ENCODE measurements around the gene FZD1.

The FZD1 gene

GRCh38 chr7:91264924-91265681 lies 870 bp downstream of the FZD1 start:
- in situ Hi-C loops (cut with MboI; ENCODE audit: low sequenced_read_pairs): no loop called here

GRCh38 chr7:91265693-91266066 lies 1.4 kb downstream of the FZD1 start:
- in situ Hi-C loops (cut with MboI; ENCODE audit: low sequenced_read_pairs): no loop called here

- in situ Hi-C loops (cut with MboI; ENCODE audit: low sequenced_read_pairs): no loop called here
Observed at GRCh38 chr7:91266067-91266688, 1.9 kb downstream of the FZD1 start.

GRCh38 chr7:91266689-91267090 lies 2.5 kb downstream of the FZD1 start:
- in situ Hi-C loops (cut with MboI; ENCODE audit: low sequenced_read_pairs): no loop called here

GRCh38 chr7:91267171-91267955 lies 3.1 kb downstream of the FZD1 start:
- in situ Hi-C loops (cut with MboI; ENCODE audit: low sequenced_read_pairs): no loop called here

- in situ Hi-C loops (cut with MboI; ENCODE audit: low sequenced_read_pairs): no loop called here
Observed at GRCh38 chr7:91270372-91270771, 6.1 kb downstream of the FZD1 start.

GRCh38 chr7:91276909-91277308 lies 12.7 kb downstream of the FZD1 start:
- in situ Hi-C loops (cut with MboI; ENCODE audit: low sequenced_read_pairs): no loop called here

GRCh38 chr7:91280185-91280584 lies 16.0 kb downstream of the FZD1 start:
- in situ Hi-C loops (cut with MboI; ENCODE audit: low sequenced_read_pairs): no loop called here

- in situ Hi-C loops (cut with MboI; ENCODE audit: low sequenced_read_pairs): no loop called here
Observed at GRCh38 chr7:91280604-91281003, 16.4 kb downstream of the FZD1 start.

- in situ Hi-C loops (cut with MboI; ENCODE audit: low sequenced_read_pairs): no loop called here
Observed at GRCh38 chr7:91285696-91286355, 21.6 kb downstream of the FZD1 start.

GRCh38 chr7:91286432-91286831 lies 22.2 kb downstream of the FZD1 start:
- in situ Hi-C loops (cut with MboI; ENCODE audit: low sequenced_read_pairs): no loop called here

GRCh38 chr7:91287371-91288084 lies 23.3 kb downstream of the FZD1 start:
- in situ Hi-C loops (cut with MboI; ENCODE audit: low sequenced_read_pairs): no loop called here

- in situ Hi-C loops (cut with MboI; ENCODE audit: low sequenced_read_pairs): no loop called here
Observed at GRCh38 chr7:91288208-91288824, 24.1 kb downstream of the FZD1 start.

GRCh38 chr7:91289633-91290254 lies 25.5 kb downstream of the FZD1 start:
- in situ Hi-C loops (cut with MboI; ENCODE audit: low sequenced_read_pairs): no loop called here

- in situ Hi-C loops (cut with MboI; ENCODE audit: low sequenced_read_pairs): no loop called here
Observed at GRCh38 chr7:91291302-91291701, 27.1 kb downstream of the FZD1 start.

- in situ Hi-C loops (cut with MboI; ENCODE audit: low sequenced_read_pairs): no loop called here
Observed at GRCh38 chr7:91291902-91292301, 27.7 kb downstream of the FZD1 start.

- in situ Hi-C loops (cut with MboI; ENCODE audit: low sequenced_read_pairs): no loop called here
Observed at GRCh38 chr7:91292506-91292905, 28.3 kb downstream of the FZD1 start.

GRCh38 chr7:91293136-91293535 lies 28.9 kb downstream of the FZD1 start:
- in situ Hi-C loops (cut with MboI; ENCODE audit: low sequenced_read_pairs): no loop called here

GRCh38 chr7:91293840-91294239 lies 29.6 kb downstream of the FZD1 start:
- in situ Hi-C loops (cut with MboI; ENCODE audit: low sequenced_read_pairs): no loop called here

Data from hTERT RPE-1 (cell line).